ENCODE measurements around the gene LMBRD1.

GRCh38 chr6:69627625-69628024 is 169.2 kb downstream of the LMBRD1 start:
- TF ChIP-seq YY1 (IDR thresholded peaks at IDR 0.05; ENCODE audit: insufficient read depth, insufficient read length), result no peak
- TF ChIP-seq ZNF274 (IDR thresholded peaks at IDR 0.05; ENCODE audit: low read depth, low read length), result no peak

Data from NT2/D1 (cell line).